GM18868 (cell line): Measurements from ENCODE around the gene ACTL7A.
A peak's percentile ranks its signal among the peaks of the same experiment; 100 is the strongest.
"Not testable (repeated sequence)": the region's sequence is repeated elsewhere in the genome, so short reads cannot be mapped to it uniquely, and the experiment has no call there.

ENCODE experiments used
- ATAC-seq: cut with Tn5 transposase; IDR thresholded peaks from one replicate; pipeline ENCODE4 v1.9.1; 2021; ENCODE audit warnings: mild to moderate bottlenecking, moderate library complexity; ENCODE audit not compliant: unreplicated experiment

Gene ACTL7A

GRCh38 chr9:108848296-108848695 is 13.8 kb upstream of the ACTL7A start:
- ATAC-seq = not testable (repeated sequence)

- ATAC-seq = no peak
Observed at GRCh38 chr9:108850293-108850897, 11.7 kb upstream of the ACTL7A start.

- no peak for ATAC-seq
Observed at GRCh38 chr9:108851138-108851537, 10.9 kb upstream of the ACTL7A start.

- no peak for ATAC-seq
Observed at GRCh38 chr9:108852079-108852478, 10.0 kb upstream of the ACTL7A start.

GRCh38 chr9:108854094-108854493 is 8.0 kb upstream of the ACTL7A start:
- no peak for ATAC-seq

GRCh38 chr9:108854641-108855528 is 7.2 kb upstream of the ACTL7A start:
- ATAC-seq = no peak

GRCh38 chr9:108855529-108855886 is 6.6 kb upstream of the ACTL7A start:
- ATAC-seq = no peak

- ATAC-seq = no peak
Observed at GRCh38 chr9:108855888-108856287, 6.2 kb upstream of the ACTL7A start, which contains the start of gene ACTL7B. Gene ACTL7B (minus strand): TSS chr9:108855986. CDS start chr9:108855930, 56 bp downstream.

- ATAC-seq = no peak
Observed at GRCh38 chr9:108857572-108857971, 4.5 kb upstream of the ACTL7A start.

GRCh38 chr9:108859459-108860114 is 2.5 kb upstream of the ACTL7A start:
- ATAC-seq = peak; percentile 79

- no peak for ATAC-seq
Observed at GRCh38 chr9:108860354-108860753, 1.7 kb upstream of the ACTL7A start.

- no peak for ATAC-seq
Observed at GRCh38 chr9:108860764-108861163, 1.3 kb upstream of the ACTL7A start.

- no peak for ATAC-seq
Observed at GRCh38 chr9:108861464-108861863, 602 bp upstream of the ACTL7A start.

- ATAC-seq = no peak
Observed at GRCh38 chr9:108863891-108864290, 1.8 kb downstream of the ACTL7A start.

GRCh38 chr9:108864446-108864845 is 2.4 kb downstream of the ACTL7A start:
- no peak for ATAC-seq

- no peak for ATAC-seq
Observed at GRCh38 chr9:108865037-108865436, 3.0 kb downstream of the ACTL7A start.

- ATAC-seq = no peak
Observed at GRCh38 chr9:108866001-108866420, 3.9 kb downstream of the ACTL7A start.

- ATAC-seq = no peak
Observed at GRCh38 chr9:108867116-108867515, 5.0 kb downstream of the ACTL7A start.

GRCh38 chr9:108867829-108868228 is 5.8 kb downstream of the ACTL7A start:
- ATAC-seq = no peak

- no peak for ATAC-seq
Observed at GRCh38 chr9:108869092-108869725, 7.1 kb downstream of the ACTL7A start.

GRCh38 chr9:108874058-108874788 is 12.2 kb downstream of the ACTL7A start:
- no peak for ATAC-seq
